ENCODE results near the gene SPATS2L.

The SPATS2L gene

GRCh38 chr2:200414367-200414766 is 107.9 kb downstream of the SPATS2L start:
- DNase-seq (ENCODE audit: low read depth), result no peak

- no peak for DNase-seq (ENCODE audit: low read depth)
These were observed 109.0 kb downstream of the SPATS2L start for GRCh38 chr2:200415455-200415854.

GRCh38 chr2:200416878-200417277 is 110.4 kb downstream of the SPATS2L start:
- no peak for DNase-seq (ENCODE audit: low read depth)

- no peak for DNase-seq (ENCODE audit: low read depth)
These were observed 110.9 kb downstream of the SPATS2L start for GRCh38 chr2:200417366-200417765.

GRCh38 chr2:200418399-200418798 is 111.9 kb downstream of the SPATS2L start:
- no peak for DNase-seq (ENCODE audit: low read depth)

- no peak for DNase-seq (ENCODE audit: low read depth)
These were observed 112.8 kb downstream of the SPATS2L start for GRCh38 chr2:200419325-200419724.

GRCh38 chr2:200421270-200421669 is 114.8 kb downstream of the SPATS2L start:
- no peak for DNase-seq (ENCODE audit: low read depth)

- DNase-seq (ENCODE audit: low read depth), result no peak
These were observed 115.6 kb downstream of the SPATS2L start for GRCh38 chr2:200422071-200422470.

- DNase-seq (ENCODE audit: low read depth), result no peak
These were observed 116.2 kb downstream of the SPATS2L start for GRCh38 chr2:200422532-200423261.

GRCh38 chr2:200423541-200423940 is 117.0 kb downstream of the SPATS2L start:
- no peak for DNase-seq (ENCODE audit: low read depth)

GRCh38 chr2:200425026-200425821 is 118.7 kb downstream of the SPATS2L start:
- no peak for DNase-seq (ENCODE audit: low read depth)

GRCh38 chr2:200426754-200427153 is 120.3 kb downstream of the SPATS2L start:
- no peak for DNase-seq (ENCODE audit: low read depth)

- DNase-seq (ENCODE audit: low read depth), result no peak
These were observed 122.6 kb downstream of the SPATS2L start for GRCh38 chr2:200428961-200429665.

GRCh38 chr2:200430017-200430416 is 123.5 kb downstream of the SPATS2L start:
- DNase-seq (ENCODE audit: low read depth), result no peak

- no peak for DNase-seq (ENCODE audit: low read depth)
These were observed 125.7 kb downstream of the SPATS2L start for GRCh38 chr2:200431996-200432705.

- DNase-seq (ENCODE audit: low read depth), result no peak
These were observed 128.9 kb downstream of the SPATS2L start for GRCh38 chr2:200435379-200435778.

- DNase-seq (ENCODE audit: low read depth), result no peak
These were observed 131.8 kb downstream of the SPATS2L start for GRCh38 chr2:200438251-200438650.

- no peak for DNase-seq (ENCODE audit: low read depth)
These were observed 132.4 kb downstream of the SPATS2L start for GRCh38 chr2:200438846-200439245.

- no peak for DNase-seq (ENCODE audit: low read depth)
These were observed 133.5 kb downstream of the SPATS2L start for GRCh38 chr2:200439981-200440380.

- no peak for DNase-seq (ENCODE audit: low read depth)
These were observed 136.0 kb downstream of the SPATS2L start for GRCh38 chr2:200442471-200442870.

GRCh38 chr2:200443376-200443775 is 136.9 kb downstream of the SPATS2L start:
- DNase-seq (ENCODE audit: low read depth), result no peak

- DNase-seq (ENCODE audit: low read depth), result no peak
These were observed 137.4 kb downstream of the SPATS2L start for GRCh38 chr2:200443916-200444315.
